Measurements from ENCODE around the gene EYS. TPM values are rescaled to one million over a fixed set of nuclear protein-coding genes. Genes with fewer than 3 reads are reported as not detected.
A peak's percentile ranks its signal among the peaks of the same experiment; 100 is the strongest.

Gene EYS
- total and polyA plus RNA-seq, 8 donors: 0.03 to 0.25 (median 0.13) TPM

DNA sequence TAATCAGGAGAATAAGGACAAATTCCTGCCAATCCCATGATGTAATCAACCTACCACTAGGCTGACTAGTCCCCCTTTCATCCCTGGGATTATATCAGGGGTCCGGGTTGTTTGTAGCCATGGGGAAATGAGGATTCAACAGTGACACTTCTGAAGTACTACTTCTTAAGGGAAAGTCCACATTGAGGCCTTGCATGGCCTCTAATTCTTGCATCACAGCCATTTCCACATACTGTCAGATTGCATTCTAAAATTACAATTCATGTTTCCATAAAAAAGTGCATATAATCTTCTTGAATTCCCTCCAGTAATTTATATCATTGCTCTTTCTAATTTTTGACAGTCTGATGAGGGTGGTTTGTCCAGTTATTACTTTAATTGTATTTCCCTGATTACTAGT, 1887.2 kb downstream of the EYS start:
- Histone ChIP-seq H3K27ac (no peak overlapping the region), H3K27me3 (no peaks in the 10 kb centered on the region), H3K4me1 (no peaks in the 10 kb centered on the region), H3K4me3 (no peak overlapping the region), H3K9me3 (no peaks in the 10 kb centered on the region), H3K36me3 (no peaks in the 10 kb centered on the region)
- ATAC-seq (no peak), DNase-seq (no peak), FAIRE-seq (no peak)
- 69 to 83% methylated on average over 1 of the region's 1 CpG for WGBS, 2 donors
- intact Hi-C loops (cut with DNase I): no loop called here
- TF ChIP-seq CTCF (IDR thresholded peaks at IDR 0.05): no peak

DNA sequence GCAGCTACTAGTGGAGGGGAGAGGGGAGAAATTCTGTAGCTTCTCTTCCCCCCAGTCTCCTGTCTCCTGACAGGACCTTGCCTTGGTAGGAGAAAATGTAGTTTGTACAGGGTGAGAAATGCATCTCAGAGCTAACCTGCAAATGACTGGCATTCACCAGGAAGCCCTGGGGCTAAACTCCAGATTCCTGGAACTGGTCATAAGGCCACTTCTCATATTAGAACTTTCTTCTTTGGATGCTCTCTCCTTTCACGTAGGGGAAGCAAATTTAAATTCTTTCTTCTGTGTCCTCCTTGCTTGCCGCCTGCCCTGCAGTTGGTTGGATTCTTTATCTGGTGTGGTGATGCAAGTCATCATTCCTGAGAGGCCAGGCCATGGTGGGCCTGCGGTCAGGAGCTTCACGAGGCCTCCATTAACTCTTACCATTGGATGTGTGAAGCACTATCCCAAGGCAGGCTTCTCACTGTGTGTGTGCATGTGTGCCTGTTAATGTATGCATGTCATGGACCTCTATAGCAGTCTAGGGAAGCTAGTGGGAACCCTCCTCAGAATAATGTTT, 1889.5 kb downstream of the EYS start:
- ATAC-seq (no peak), FAIRE-seq (no peak), DNase-seq (no peak)
- 81% methylated on average over 4 of the region's 4 CpGs for WGBS, 2 donors
- Histone ChIP-seq H3K9me3 (no peaks in the 10 kb centered on the region), H3K27me3 (no peaks in the 10 kb centered on the region), H3K4me1 (no peaks in the 10 kb centered on the region), H3K4me3 (no peak overlapping the region), H3K27ac (no peak overlapping the region), H3K36me3 (no peaks in the 10 kb centered on the region)
- TF ChIP-seq CTCF (IDR thresholded peaks at IDR 0.05): no peak
- intact Hi-C loops (cut with DNase I): no loop called here

DNA sequence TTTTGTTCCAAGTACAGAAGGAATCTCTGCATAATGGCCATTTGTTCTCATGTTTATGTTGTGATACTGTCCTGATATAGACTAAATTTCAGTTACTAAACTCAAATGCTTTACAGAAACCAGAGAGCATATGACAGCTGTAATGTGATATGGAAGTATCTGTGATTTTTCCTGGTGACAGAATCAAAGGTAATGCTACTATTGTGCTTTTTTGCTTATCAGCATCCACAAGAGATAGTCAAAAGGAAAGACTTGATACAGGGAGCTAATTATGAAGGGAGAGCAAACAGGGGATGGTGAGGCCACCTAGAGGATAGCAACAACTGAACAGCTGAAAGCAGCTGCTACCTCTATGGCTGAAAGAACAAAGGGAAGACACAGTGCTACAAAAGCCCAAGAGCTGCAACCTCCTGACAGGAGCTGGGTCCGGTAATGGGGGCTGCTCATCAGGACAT, 1890.0 kb downstream of the EYS start:
- no peak for DNase-seq
- Histone ChIP-seq H3K27ac (no peak overlapping the region), H3K4me3 (no peak overlapping the region), H3K4me1 (no peaks in the 10 kb centered on the region), H3K36me3 (no peaks in the 10 kb centered on the region), H3K27me3 (no peaks in the 10 kb centered on the region), H3K9me3 (no peaks in the 10 kb centered on the region)
- 40 to 50% methylated on average over 1 of the region's 1 CpG for WGBS, 2 donors
- ATAC-seq: peak in 1 of 4 donors; percentile 47
- TF ChIP-seq CTCF (IDR thresholded peaks at IDR 0.05): no peak
- no peak for FAIRE-seq
- intact Hi-C loops (cut with DNase I): no loop called here

GRCh38 chr6:63816401-63816981, 1890.5 kb downstream of the EYS start:
- WGBS, 2 donors: 50 to 51% methylated on average over 5 of the region's 5 CpGs
- H3K27me3 ChIP-seq: no peaks in the 10 kb centered on the region
- FAIRE-seq (no peak), ATAC-seq (no peak), DNase-seq (no peak)
- H3K9me3 ChIP-seq: no peaks in the 10 kb centered on the region
- intact Hi-C loops (cut with DNase I): no loop called here
- no peaks in the 10 kb centered on the region for H3K36me3 ChIP-seq
- no peak overlapping the region for H3K27ac ChIP-seq
- no peak overlapping the region for H3K4me3 ChIP-seq
- no peaks in the 10 kb centered on the region for H3K4me1 ChIP-seq
- TF ChIP-seq CTCF (IDR thresholded peaks at IDR 0.05): no peak

- Histone ChIP-seq H3K27ac (no peak overlapping the region), H3K4me3 (no peak overlapping the region), H3K4me1 (no peaks in the 10 kb centered on the region), H3K9me3 (no peaks in the 10 kb centered on the region), H3K27me3 (no peaks in the 10 kb centered on the region), H3K36me3 (no peaks in the 10 kb centered on the region)
- WGBS, 2 donors: 78 to 89% methylated on average over 1 of the region's 1 CpG
- DNase-seq (no peak), ATAC-seq (no peak), FAIRE-seq (no peak)
- TF ChIP-seq CTCF (IDR thresholded peaks at IDR 0.05): no peak
- intact Hi-C loops (cut with DNase I): no loop called here
These were observed 1892.6 kb downstream of the EYS start for GRCh38 chr6:63814459-63814858.
